Measurements from ENCODE around the gene ASTN1.

- TF ChIP-seq FOXP2 (optimal IDR thresholded peaks at IDR 0.05; ENCODE audit: control extremely low read depth, extremely low read length, insufficient read depth), result no peak
- TF ChIP-seq EZH2 (IDR thresholded peaks at IDR 0.05), result no peak
Measured at GRCh38 chr1:176847052-176847451, 317.5 kb downstream of the ASTN1 start.
